HCT116 (cell line): Measurements from ENCODE around the gene TRIM13. TPM values are rescaled to one million over a fixed set of nuclear protein-coding genes. Genes with fewer than 3 reads are reported as not detected.

ENCODE experiments used
- ATAC-seq: fragments of 200-7000 bp; cut with Tn5 transposase; 2 replicates; pipeline ENCODE4 v1.9.1; 2020; ENCODE audit warnings: mild to moderate bottlenecking, moderate library complexity
- BruUV-seq: library from RNA; stranded (reverse); fragments of 400-500 nt; replicated peaks from 2 replicates; lab custom pipeline; 2021; lab: Mats Ljungman, UMichigan
- CTCF ChIA-PET: fragments of 300-600 bp; sonication (Branson Sonifier 250); formaldehyde crosslinking; loops from one replicate; lab custom pipeline; 2021; ENCODE audit warnings: antibody characterized with exemption; lab: Charles Lee
- POLR2A ChIA-PET: fragments of 300-600, 350-600 bp; sonication (Branson Sonifier 250); formaldehyde crosslinking; loops from one replicate; lab custom pipeline; 2021; ENCODE audit warnings: antibody characterized with exemption; lab: Charles Lee
- RAD21 ChIA-PET, 2 experiments: fragments of 300-600 bp; sonication (Branson Sonifier 250); formaldehyde crosslinking; loops; one replicate each; lab custom pipeline; 2023; ENCODE audit warnings: low total read pairs in 2 of 2; ENCODE audit not compliant: uncharacterized antibody in 2 of 2, unreplicated experiment in 2 of 2, low non-redundant PET in 1 of 2; lab: Charles Lee
- DNase-seq: peaks from one replicate; pipeline ENCODE4 v3.0.0-alpha.2; 2010; ENCODE audit warnings: low read depth, low spot score
- H2AFZ ChIP-seq: fragments of 200-600 bp; shearing (Covaris generic), sonication (generic); 2 replicates; pipeline ENCODE4 v1.6.1; 2017; ENCODE audit warnings: low read depth, mixed run types, mixed read lengths, antibody characterized with exemption, low read length; ENCODE audit not compliant: poor library complexity, severe bottlenecking
- H3K27ac ChIP-seq: 2 replicates; pipeline ENCODE4 v1.5.1; 2012; ENCODE audit warnings: low read depth, low read length
- H3K27me3 ChIP-seq: fragments of 200-600 bp; sonication (generic); 2 replicates; pipeline ENCODE4 v1.6.1; 2016; ENCODE audit warnings: mixed run types, low read length, mixed read lengths; ENCODE audit not compliant: insufficient read depth
- H3K36me3 ChIP-seq, 2 experiments: fragments of 200-500 bp in 1 of 2; fragments of 200-600 bp in 1 of 2; sonication (Bioruptor generic) in 1 of 2; sonication (generic) in 1 of 2; 2 replicates each; pipeline versions ENCODE4 v1.5.1 to v1.6.1; 2014 to 2016; ENCODE audit warnings: low read length in 2 of 2, inconsistent platforms in 1 of 2, mixed read lengths in 1 of 2, mixed run types in 1 of 2; ENCODE audit not compliant: insufficient read depth in 2 of 2, control insufficient read depth in 1 of 2
- H3K4me1 ChIP-seq, 2 experiments: fragments of 200-600 bp in 1 of 2; sonication (generic) in 1 of 2; 2 replicates each; pipeline versions ENCODE4 v1.5.1 to v1.6.1; 2012 to 2017; ENCODE audit warnings: low read length in 2 of 2, inconsistent platforms in 1 of 2, mild to moderate bottlenecking in 1 of 2, mixed read lengths in 1 of 2, mixed run types in 1 of 2, moderate library complexity in 1 of 2; ENCODE audit not compliant: insufficient read depth in 2 of 2, control insufficient read depth in 1 of 2
- H3K4me2 ChIP-seq: fragments of 200-600 bp; sonication (generic); 2 replicates; pipeline ENCODE4 v1.6.1; 2017; ENCODE audit warnings: mixed run types, low read length, mixed read lengths
- H3K4me3 ChIP-seq, 2 experiments: fragments of 200-600 bp in 1 of 2; sonication (generic) in 1 of 2; replicated peaks in 1 of 2; 2 replicates each; pipeline ENCODE4 v1.5.1; 2011 to 2016; ENCODE audit warnings: low read length in 2 of 2, control low read depth in 1 of 2, low read depth in 1 of 2, mild to moderate bottlenecking in 1 of 2, mixed read lengths in 1 of 2, mixed run types in 1 of 2
- H3K79me2 ChIP-seq: fragments of 200-600 bp; sonication (generic); 2 replicates; pipeline ENCODE4 v1.6.1; 2017; ENCODE audit warnings: mild to moderate bottlenecking, mixed run types, low read length, moderate library complexity, mixed read lengths; ENCODE audit not compliant: insufficient read depth
- H3K9ac ChIP-seq: fragments of 200-600 bp; sonication (generic); 2 replicates; pipeline ENCODE4 v1.6.1; 2016; ENCODE audit warnings: low read length, mixed read lengths
- H3K9me2 ChIP-seq: fragments of 200-600 bp; sonication (generic), shearing (Covaris generic); 2 replicates; pipeline ENCODE4 v1.6.1; 2017; ENCODE audit warnings: mixed run types, mild to moderate bottlenecking, moderate library complexity; ENCODE audit not compliant: insufficient read depth
- H3K9me3 ChIP-seq, 2 experiments: fragments of 200-500 bp in 1 of 2; fragments of 200-600 bp in 1 of 2; sonication (Bioruptor generic) in 1 of 2; sonication (generic) in 1 of 2; 2 replicates each; pipeline ENCODE4 v1.6.1; 2014 to 2017; ENCODE audit warnings: low read length in 2 of 2, mixed read lengths in 2 of 2, inconsistent platforms in 1 of 2, low read depth in 1 of 2, mild to moderate bottlenecking in 1 of 2, mixed run types in 1 of 2, moderate library complexity in 1 of 2; ENCODE audit not compliant: control insufficient read depth in 1 of 2, insufficient read depth in 1 of 2
- H4K20me1 ChIP-seq: fragments of 200-600 bp; sonication (generic), shearing (Covaris generic); 2 replicates; pipeline ENCODE4 v1.6.1; 2017; ENCODE audit warnings: mixed run types, mild to moderate bottlenecking, moderate library complexity; ENCODE audit not compliant: insufficient read depth
- CEBPB ChIP-seq: IDR thresholded peaks from 2 replicates; pipeline ENCODE4 v1.6.1; 2012; ENCODE audit warnings: low read depth
- EGR1 ChIP-seq: IDR thresholded peaks from 2 replicates; pipeline ENCODE4 v1.6.1; 2012; ENCODE audit warnings: low read depth
- EZH2 ChIP-seq: fragments of 200-600 bp; sonication (generic); IDR thresholded peaks from 2 replicates; pipeline ENCODE4 v1.6.1; 2017; ENCODE audit warnings: antibody characterized with exemption, mixed run types
- FOSL1 ChIP-seq: IDR thresholded peaks from 2 replicates; pipeline ENCODE4 v1.6.1; 2012; ENCODE audit warnings: low read depth
- POLR2A ChIP-seq: IDR thresholded peaks from 2 replicates; pipeline ENCODE4 v1.7.0; 2011; ENCODE audit warnings: borderline replicate concordance; ENCODE audit not compliant: insufficient read depth, insufficient read length; ENCODE audit errors: extremely low read depth
- POLR2AphosphoS5 ChIP-seq: IDR thresholded peaks from 2 replicates; pipeline ENCODE4 v1.6.1; 2011; ENCODE audit warnings: mild to moderate bottlenecking, low read depth, low read length, moderate library complexity
- RAD21 ChIP-seq: IDR thresholded peaks from 2 replicates; pipeline ENCODE4 v1.6.1; 2012; ENCODE audit warnings: low read depth, mild to moderate bottlenecking
- SRF ChIP-seq: IDR thresholded peaks from 2 replicates; pipeline ENCODE4 v1.6.1; 2012; ENCODE audit warnings: low read depth
- TCF7L2 ChIP-seq: IDR thresholded peaks from 2 replicates; pipeline ENCODE4 v1.7.0; 2011; ENCODE audit warnings: borderline replicate concordance, inconsistent platforms; ENCODE audit not compliant: insufficient read depth, insufficient read length; ENCODE audit errors: extremely low read depth
- ZFX ChIP-seq: fragments of 450-650 bp; IDR thresholded peaks from 2 replicates; pipeline ENCODE4 v1.6.1; 2017
- intact Hi-C: fragments of 100-400 bp; cut with micrococcal nuclease; formaldehyde crosslinking; loops from 2 replicates; pipeline ENCODE4 v1.10.0; 2022
- total RNA-seq: library from RNA; stranded (reverse); gene quantifications from one replicate; pipeline ENCODE4 v1.2.1, GENCODE V29; 2021; ENCODE audit not compliant: unreplicated experiment
- TF ChIP-seq, protein P1 (sequence below): IDR thresholded peaks from 2 replicates; pipeline ENCODE4 v1.6.1; 2011; ENCODE audit warnings: mild to moderate bottlenecking, low read length, moderate library complexity; ENCODE audit not compliant: insufficient replicate concordance; ENCODE audit errors: extremely low read depth
- TF ChIP-seq, protein P2 (sequence below): IDR thresholded peaks from 2 replicates; pipeline ENCODE4 v1.6.1; 2012; ENCODE audit warnings: low read depth
- TF ChIP-seq, protein P3 (sequence below): IDR thresholded peaks from 2 replicates; pipeline ENCODE4 v1.6.1; 2012
- TF ChIP-seq, protein P4 (sequence below), 3 experiments: fragments of 200-600 bp in 1 of 3; sonication (generic) in 1 of 3; IDR thresholded peaks in 2 of 3; conservative IDR thresholded peaks in 1 of 3; 2 replicates each; pipeline ENCODE4 v1.5.1; 2012 to 2017; ENCODE audit warnings: low read depth in 2 of 3, low read length in 2 of 3, antibody characterized with exemption in 1 of 3, borderline replicate concordance in 1 of 3, control low read depth in 1 of 3, mild to moderate bottlenecking in 1 of 3, mixed read lengths in 1 of 3, mixed run types in 1 of 3, moderate library complexity in 1 of 3; ENCODE audit not compliant: insufficient read depth in 1 of 3

The TRIM13 gene
- total RNA-seq, 1 experiment from 2014 or later = 24.6 TPM

DNA sequence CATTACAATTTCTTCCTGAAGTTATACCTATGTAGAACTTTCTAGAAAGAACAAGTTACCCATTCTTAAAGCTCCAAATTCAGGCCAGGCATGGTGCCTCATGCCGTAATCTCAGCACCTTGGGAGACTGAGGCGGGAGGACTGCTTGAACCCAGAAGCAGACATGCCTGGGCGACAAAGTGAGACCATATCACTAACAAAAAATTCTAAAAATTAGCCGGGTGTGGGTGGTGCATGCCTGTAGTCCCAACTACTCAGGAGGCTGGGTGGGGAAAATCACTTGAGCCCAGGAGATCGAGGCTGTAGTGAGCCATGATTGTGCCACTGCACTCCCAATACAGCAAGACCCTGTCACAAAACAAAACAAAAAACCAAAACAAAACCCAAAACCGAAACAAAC, 41.4 kb downstream of the TRIM13 start:
- ChIA-PET CTCF (no interaction called here), POLR2A (no interaction called here), RAD21 (interaction anchor here in 1 of 2 experiments (0.7 kb wide), 1 partner anchor 29 kb away, joined by 3 read pairs; no protein-coding TSS in a partner anchor)
- intact Hi-C loops = no loop called here
- H3K27ac ChIP-seq = no peak overlapping the region
- H3K9me2 ChIP-seq = no peaks in the 10 kb centered on the region
- no peak overlapping the region for H3K4me3 ChIP-seq
- DNase-seq (no peak), ATAC-seq (no peak)
- H4K20me1 ChIP-seq = no peaks in the 10 kb centered on the region
- no peaks in the 10 kb centered on the region; a peak in 1 of 4 replicates for H3K36me3 ChIP-seq
- no peaks in the 10 kb centered on the region for H3K4me1 ChIP-seq
- no peaks in the 10 kb centered on the region for H3K9me3 ChIP-seq
- no peak overlapping the region for H2AFZ ChIP-seq
- TF ChIP-seq CEBPB (no peak), TCF7L2 (no peak), SRF (no peak), EZH2 (no peak), ZFX (no peak), POLR2AphosphoS5 (no peak), FOSL1 (no peak), EGR1 (no peak), POLR2A (no peak), RAD21 (no peak)
- TF ChIP-seq, protein P1, sequence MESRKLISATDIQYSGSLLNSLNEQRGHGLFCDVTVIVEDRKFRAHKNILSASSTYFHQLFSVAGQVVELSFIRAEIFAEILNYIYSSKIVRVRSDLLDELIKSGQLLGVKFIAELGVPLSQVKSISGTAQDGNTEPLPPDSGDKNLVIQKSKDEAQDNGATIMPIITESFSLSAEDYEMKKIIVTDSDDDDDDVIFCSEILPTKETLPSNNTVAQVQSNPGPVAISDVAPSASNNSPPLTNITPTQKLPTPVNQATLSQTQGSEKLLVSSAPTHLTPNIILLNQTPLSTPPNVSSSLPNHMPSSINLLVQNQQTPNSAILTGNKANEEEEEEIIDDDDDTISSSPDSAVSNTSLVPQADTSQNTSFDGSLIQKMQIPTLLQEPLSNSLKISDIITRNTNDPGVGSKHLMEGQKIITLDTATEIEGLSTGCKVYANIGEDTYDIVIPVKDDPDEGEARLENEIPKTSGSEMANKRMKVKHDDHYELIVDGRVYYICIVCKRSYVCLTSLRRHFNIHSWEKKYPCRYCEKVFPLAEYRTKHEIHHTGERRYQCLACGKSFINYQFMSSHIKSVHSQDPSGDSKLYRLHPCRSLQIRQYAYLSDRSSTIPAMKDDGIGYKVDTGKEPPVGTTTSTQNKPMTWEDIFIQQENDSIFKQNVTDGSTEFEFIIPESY = no peak
- TF ChIP-seq, protein P2, sequence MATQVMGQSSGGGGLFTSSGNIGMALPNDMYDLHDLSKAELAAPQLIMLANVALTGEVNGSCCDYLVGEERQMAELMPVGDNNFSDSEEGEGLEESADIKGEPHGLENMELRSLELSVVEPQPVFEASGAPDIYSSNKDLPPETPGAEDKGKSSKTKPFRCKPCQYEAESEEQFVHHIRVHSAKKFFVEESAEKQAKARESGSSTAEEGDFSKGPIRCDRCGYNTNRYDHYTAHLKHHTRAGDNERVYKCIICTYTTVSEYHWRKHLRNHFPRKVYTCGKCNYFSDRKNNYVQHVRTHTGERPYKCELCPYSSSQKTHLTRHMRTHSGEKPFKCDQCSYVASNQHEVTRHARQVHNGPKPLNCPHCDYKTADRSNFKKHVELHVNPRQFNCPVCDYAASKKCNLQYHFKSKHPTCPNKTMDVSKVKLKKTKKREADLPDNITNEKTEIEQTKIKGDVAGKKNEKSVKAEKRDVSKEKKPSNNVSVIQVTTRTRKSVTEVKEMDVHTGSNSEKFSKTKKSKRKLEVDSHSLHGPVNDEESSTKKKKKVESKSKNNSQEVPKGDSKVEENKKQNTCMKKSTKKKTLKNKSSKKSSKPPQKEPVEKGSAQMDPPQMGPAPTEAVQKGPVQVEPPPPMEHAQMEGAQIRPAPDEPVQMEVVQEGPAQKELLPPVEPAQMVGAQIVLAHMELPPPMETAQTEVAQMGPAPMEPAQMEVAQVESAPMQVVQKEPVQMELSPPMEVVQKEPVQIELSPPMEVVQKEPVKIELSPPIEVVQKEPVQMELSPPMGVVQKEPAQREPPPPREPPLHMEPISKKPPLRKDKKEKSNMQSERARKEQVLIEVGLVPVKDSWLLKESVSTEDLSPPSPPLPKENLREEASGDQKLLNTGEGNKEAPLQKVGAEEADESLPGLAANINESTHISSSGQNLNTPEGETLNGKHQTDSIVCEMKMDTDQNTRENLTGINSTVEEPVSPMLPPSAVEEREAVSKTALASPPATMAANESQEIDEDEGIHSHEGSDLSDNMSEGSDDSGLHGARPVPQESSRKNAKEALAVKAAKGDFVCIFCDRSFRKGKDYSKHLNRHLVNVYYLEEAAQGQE = no peak
- TF ChIP-seq, protein P3, sequence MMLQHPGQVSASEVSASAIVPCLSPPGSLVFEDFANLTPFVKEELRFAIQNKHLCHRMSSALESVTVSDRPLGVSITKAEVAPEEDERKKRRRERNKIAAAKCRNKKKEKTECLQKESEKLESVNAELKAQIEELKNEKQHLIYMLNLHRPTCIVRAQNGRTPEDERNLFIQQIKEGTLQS = no peak
- TF ChIP-seq, protein P4, sequence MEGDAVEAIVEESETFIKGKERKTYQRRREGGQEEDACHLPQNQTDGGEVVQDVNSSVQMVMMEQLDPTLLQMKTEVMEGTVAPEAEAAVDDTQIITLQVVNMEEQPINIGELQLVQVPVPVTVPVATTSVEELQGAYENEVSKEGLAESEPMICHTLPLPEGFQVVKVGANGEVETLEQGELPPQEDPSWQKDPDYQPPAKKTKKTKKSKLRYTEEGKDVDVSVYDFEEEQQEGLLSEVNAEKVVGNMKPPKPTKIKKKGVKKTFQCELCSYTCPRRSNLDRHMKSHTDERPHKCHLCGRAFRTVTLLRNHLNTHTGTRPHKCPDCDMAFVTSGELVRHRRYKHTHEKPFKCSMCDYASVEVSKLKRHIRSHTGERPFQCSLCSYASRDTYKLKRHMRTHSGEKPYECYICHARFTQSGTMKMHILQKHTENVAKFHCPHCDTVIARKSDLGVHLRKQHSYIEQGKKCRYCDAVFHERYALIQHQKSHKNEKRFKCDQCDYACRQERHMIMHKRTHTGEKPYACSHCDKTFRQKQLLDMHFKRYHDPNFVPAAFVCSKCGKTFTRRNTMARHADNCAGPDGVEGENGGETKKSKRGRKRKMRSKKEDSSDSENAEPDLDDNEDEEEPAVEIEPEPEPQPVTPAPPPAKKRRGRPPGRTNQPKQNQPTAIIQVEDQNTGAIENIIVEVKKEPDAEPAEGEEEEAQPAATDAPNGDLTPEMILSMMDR (IDR thresholded peaks at IDR 0.05 in 2 of 3, conservative IDR thresholded peaks at IDR 0.05 in 1 of 3; ENCODE audit: borderline replicate concordance in 1 of 3, insufficient read depth in 1 of 3, low read depth in 2 of 3, low read length in 2 of 3) = no peak
- H3K9ac ChIP-seq = no peak overlapping the region
- H3K79me2 ChIP-seq = peaks cover 11% of the 10 kb centered on the region; the same call in 1 of the 2 replicates
- H3K4me2 ChIP-seq = no peak overlapping the region
- no TSS peak for BruUV-seq
- no peaks in the 10 kb centered on the region for H3K27me3 ChIP-seq
